IMR-90 (cell line): Measurements from ENCODE around the gene MAP10. TPM values are rescaled to one million over a fixed set of nuclear protein-coding genes. Genes with fewer than 3 reads are reported as not detected.

Experiments used
- ATAC-seq: fragments of 200-7000 bp; cut with Tn5 transposase; 2 replicates; pipeline ENCODE4 v1.9.1; 2020; ENCODE audit warnings: low read depth, mild to moderate bottlenecking, moderate library complexity
- BruUV-seq: library from RNA; stranded (reverse); fragments of 400-500 nt; replicated peaks from 2 replicates; lab custom pipeline; 2021; lab: Mats Ljungman, UMichigan
- CTCF ChIA-PET: fragments of 300-600 bp; formaldehyde crosslinking; extraction: SDS; loops from one replicate; lab custom pipeline; 2021; ENCODE audit warnings: antibody characterized with exemption; lab: Yijun Ruan, JAX
- POLR2A ChIA-PET: fragments of 300-600 bp; sonication (Branson Sonifier 250); formaldehyde crosslinking; loops from one replicate; lab custom pipeline; 2022; ENCODE audit warnings: antibody characterized with exemption; ENCODE audit not compliant: unreplicated experiment; lab: Charles Lee
- DNase-seq: peaks from one replicate; pipeline ENCODE4 v3.0.0; 2013
- H2AFZ ChIP-seq: replicated peaks from 2 replicates; pipeline ENCODE3; 2013; ENCODE audit warnings: low read length, mild to moderate bottlenecking; ENCODE audit not compliant: poor library complexity
- H2AK5ac ChIP-seq: 2 replicates; pipeline ENCODE4 v1.6.1; 2013; ENCODE audit warnings: low read depth, low read length, inconsistent platforms
- H2AK9ac ChIP-seq: replicated peaks from 2 replicates; pipeline ENCODE3; 2013; ENCODE audit warnings: mild to moderate bottlenecking, low read depth, low read length, moderate library complexity; ENCODE audit not compliant: poor library complexity
- H2BK120ac ChIP-seq: 2 replicates; pipeline ENCODE4 v1.6.1; 2013; ENCODE audit warnings: low read depth, low read length, inconsistent platforms
- H2BK15ac ChIP-seq: 3 replicates; pipeline ENCODE4 v1.6.1; 2013; ENCODE audit warnings: low read depth, low read length, inconsistent platforms
- H2BK20ac ChIP-seq: 2 replicates; pipeline ENCODE4 v1.6.1; 2013; ENCODE audit warnings: low read depth, mild to moderate bottlenecking, inconsistent platforms, low read length, moderate library complexity
- H2BK5ac ChIP-seq: 2 replicates; pipeline ENCODE4 v1.6.1; 2013; ENCODE audit warnings: mild to moderate bottlenecking, low read depth, low read length, inconsistent platforms; ENCODE audit not compliant: poor library complexity, severe bottlenecking
- H3K14ac ChIP-seq: replicated peaks from 2 replicates; pipeline ENCODE4 v1.6.1; 2013; ENCODE audit warnings: low read depth, low read length, inconsistent platforms
- H3K18ac ChIP-seq: 2 replicates; pipeline ENCODE4 v1.6.1; 2013; ENCODE audit warnings: low read depth, low read length, control low read depth
- H3K23ac ChIP-seq: 2 replicates; pipeline ENCODE4 v1.6.1; 2013; ENCODE audit warnings: low read depth, low read length, inconsistent platforms
- H3K27ac ChIP-seq: 2 replicates; pipeline ENCODE4 v1.5.1; 2013; ENCODE audit warnings: mild to moderate bottlenecking, control low read depth, low read length; ENCODE audit not compliant: insufficient read depth
- H3K27me3 ChIP-seq: 2 replicates; pipeline ENCODE4 v1.6.1; 2013; ENCODE audit warnings: low read length; ENCODE audit not compliant: control insufficient read depth, insufficient read depth
- H3K36me3 ChIP-seq: 2 replicates; pipeline ENCODE4 v1.6.1; 2013; ENCODE audit warnings: low read length, mixed read lengths; ENCODE audit not compliant: control insufficient read depth, insufficient read depth
- H3K4ac ChIP-seq: 2 replicates; pipeline ENCODE4 v1.6.1; 2013; ENCODE audit warnings: low read depth, low read length, inconsistent platforms
- H3K4me1 ChIP-seq: 2 replicates; pipeline ENCODE4 v1.6.1; 2013; ENCODE audit warnings: low read length, mixed read lengths; ENCODE audit not compliant: control insufficient read depth, insufficient read depth
- H3K4me2 ChIP-seq: 2 replicates; pipeline ENCODE4 v1.6.1; 2013; ENCODE audit warnings: low read depth, mild to moderate bottlenecking, control low read depth, low read length, moderate library complexity
- H3K4me3 ChIP-seq: 2 replicates; pipeline ENCODE4 v1.5.1; 2013; ENCODE audit warnings: low read depth, mild to moderate bottlenecking, control low read depth, low read length, moderate library complexity; ENCODE audit not compliant: insufficient read depth
- H3K56ac ChIP-seq: 2 replicates; pipeline ENCODE4 v1.6.1; 2013; ENCODE audit warnings: low read length, inconsistent platforms; ENCODE audit not compliant: insufficient read depth; ENCODE audit errors: extremely low read depth
- H3K79me1 ChIP-seq, 2 experiments: 2 replicates each; pipeline ENCODE4 v1.6.1; 2013; ENCODE audit warnings: low read length in 2 of 2, inconsistent platforms in 1 of 2, low read depth in 1 of 2
- H3K9ac ChIP-seq: 2 replicates; pipeline ENCODE4 v1.6.1; 2013; ENCODE audit warnings: low read depth, low read length, control low read depth
- H3K9me1 ChIP-seq: 2 replicates; pipeline ENCODE4 v1.6.1; 2013; ENCODE audit warnings: low read length, inconsistent platforms; ENCODE audit not compliant: insufficient read depth
- H3K9me3 ChIP-seq: 2 replicates; pipeline ENCODE4 v1.6.1; 2013; ENCODE audit warnings: low read length; ENCODE audit not compliant: control insufficient read depth, insufficient read depth
- H4K20me1 ChIP-seq: 2 replicates; pipeline ENCODE4 v1.6.1; 2013; ENCODE audit warnings: low read length, inconsistent platforms; ENCODE audit not compliant: insufficient read depth
- H4K5ac ChIP-seq: 2 replicates; pipeline ENCODE4 v1.6.1; 2013; ENCODE audit warnings: mild to moderate bottlenecking, low read depth, low read length, control low read depth
- H4K8ac ChIP-seq, 2 experiments: 2 replicates each; pipeline ENCODE4 v1.6.1; 2013; ENCODE audit warnings: low read depth in 2 of 2, low read length in 2 of 2, control low read depth in 1 of 2, inconsistent platforms in 1 of 2
- H4K91ac ChIP-seq: 2 replicates; pipeline ENCODE4 v1.6.1; 2013; ENCODE audit warnings: low read depth, low read length, inconsistent platforms; ENCODE audit not compliant: insufficient read depth
- POLR2A ChIP-seq: IDR thresholded peaks from 2 replicates; pipeline ENCODE4 v1.6.1; 2012; ENCODE audit warnings: mild to moderate bottlenecking, low read depth, low read length
- WGBS, 2 experiments: methylation state at CpG; one replicate each; pipeline versions ENCODE4 v1.1.5 to v1.1.7; 2013; ENCODE audit warnings: missing lambda C conversion rate in 2 of 2; ENCODE audit not compliant: insufficient read length in 1 of 2; ENCODE audit errors: extremely low coverage in 2 of 2; 5-methylcytosine and 5-hydroxymethylcytosine counted together
- dilution Hi-C: fragments of 300-500 bp; cut with HindIII; formaldehyde crosslinking; loops from one replicate; pipeline ENCODE4 v1.14.3; 2018; ENCODE audit warnings: low sequenced_read_pairs; ENCODE audit not compliant: unreplicated experiment
- in situ Hi-C: fragments of 300-500 bp; cut with MboI; formaldehyde crosslinking; loops from 3 replicates; pipeline ENCODE4 v1.14.3; 2019; ENCODE audit warnings: low sequenced_read_pairs, inconsistent platforms, mixed read lengths
- intact Hi-C: fragments of 100-400 bp; cut with micrococcal nuclease; formaldehyde crosslinking; loops from 2 replicates; pipeline ENCODE4 v1.10.0; 2022
- polyA plus RNA-seq, 3 experiments: library from polyadenylated mRNA; depleted of rRNA; stranded (reverse); fragments of >200 nt; gene quantifications; 2 replicates each; pipeline ENCODE4 v1.2.3, GENCODE V29; 2012; ENCODE audit warnings: low replicate concordance in 1 of 3
- total RNA-seq: library from RNA; depleted of rRNA; stranded (reverse); fragments of >200 nt; gene quantifications from 2 replicates; pipeline ENCODE4 v1.2.3, GENCODE V29; 2012

MAP10 gene
- total and polyA plus RNA-seq, 2 of the 4 experiments (the other 2 are of a cell fraction) = 1.0 to 1.1 TPM

GRCh38 chr1:232851532-232851931, 46.3 kb downstream of the MAP10 start:
- Histone ChIP-seq H3K9me3 (no peaks in the 10 kb centered on the region), H3K79me1 (no peaks in the 10 kb centered on the region), H2AK5ac (no peak overlapping the region), H3K27ac (no peak overlapping the region), H3K18ac (no peak overlapping the region), H4K5ac (no peak overlapping the region), H4K91ac (no peak overlapping the region), H3K4me2 (no peak overlapping the region), H3K9me1 (no peaks in the 10 kb centered on the region), H4K20me1 (no peaks in the 10 kb centered on the region), H3K56ac (no peak overlapping the region), H2BK5ac (no peak overlapping the region), H2BK15ac (no peak overlapping the region), H3K4me3 (no peak overlapping the region), H3K4me1 (peaks cover 2% of the 10 kb centered on the region; the same call in 1 of the 2 replicates), H3K14ac (no peak overlapping the region), H2AFZ (no peak overlapping the region), H2BK120ac (no peak overlapping the region), H3K9ac (no peak overlapping the region), H4K8ac (no peak overlapping the region), H3K4ac (no peak overlapping the region), H3K27me3 (no peaks in the 10 kb centered on the region), H3K36me3 (no peaks in the 10 kb centered on the region), H2AK9ac (no peak overlapping the region), H3K23ac (no peak overlapping the region), H2BK20ac (no peak overlapping the region)
- no peak for TF ChIP-seq POLR2A
- in situ Hi-C loops (no loop called here), intact Hi-C loops (loop anchor here (5.0 kb wide), 1 partner anchor 101 kb away; the partner anchor contains the start of gene NTPCR), dilution Hi-C loops (no loop called here)
- BruUV-seq = no TSS peak
- ChIA-PET POLR2A (no interaction called here), CTCF (no interaction called here)
- WGBS, 2 experiments = no CpG with 5 or more reads among the region's 5 CpGs
- ATAC-seq (no peak), DNase-seq (no peak)
